ENCODE measurements around the gene NYAP1. TPM values are rescaled to one million over a fixed set of nuclear protein-coding genes. Genes with fewer than 3 reads are reported as not detected.
"Not testable (repeated sequence)": the region's sequence is repeated elsewhere in the genome, so short reads cannot be mapped to it uniquely, and the experiment has no call there.

The NYAP1 gene
- total and polyA plus RNA-seq, 7 experiments from 2014 or later, result 0.11 to 0.64 (median 0.44) TPM; not detected in 2

DNA sequence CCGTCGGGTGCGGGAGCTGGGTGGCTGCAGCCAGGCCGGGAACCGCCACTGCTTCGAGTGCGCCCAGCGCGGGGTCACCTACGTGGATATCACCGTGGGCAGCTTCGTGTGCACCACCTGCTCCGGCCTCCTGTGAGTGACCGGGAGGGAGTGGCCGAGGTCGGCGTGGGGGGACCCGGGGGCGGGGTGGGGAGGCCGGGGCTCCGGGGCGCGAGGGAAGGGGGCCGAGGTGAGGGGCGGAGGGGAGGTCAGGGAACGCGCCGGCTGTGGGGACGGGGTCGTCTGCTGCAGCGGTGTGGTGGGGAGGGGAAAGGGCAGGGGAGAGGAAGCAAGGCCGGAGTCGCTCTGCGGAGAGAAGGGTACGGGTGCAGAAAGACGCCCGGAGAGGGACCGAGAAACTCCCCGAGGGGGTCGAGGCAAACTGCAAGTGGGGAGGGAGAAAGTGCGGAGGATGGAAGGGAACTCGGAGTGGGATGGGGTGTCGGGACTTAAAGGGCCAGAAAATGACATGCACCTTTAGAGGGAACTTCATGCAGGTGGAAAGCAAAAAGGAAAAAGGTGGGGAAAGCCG, 55.8 kb downstream of the NYAP1 start:
- CTCF ChIA-PET, result interaction anchor here (0.5 to 0.8 kb wide), 3 partner anchors 97 to 438 kb away, joined by 3 to 4 read pairs (median 3); partner anchors contain the start of genes AP4M1 and MCM7
- peak overlapping the region; percentile 22 to 90 (median 84) for H3K27ac Mint-ChIP-seq
- ATAC-seq, result no peak
- Histone ChIP-seq H3K9me3 (ENCODE audit: control insufficient read depth in 2 of 3, low read length in 3 of 3) (no peaks in the 10 kb centered on the region), H3K27me3 (ENCODE audit: control insufficient read depth in 2 of 2, insufficient read depth in 2 of 2, low read length in 2 of 2) (no peaks in the 10 kb centered on the region), H3K36me3 (ENCODE audit: control insufficient read depth in 2 of 3, insufficient read depth in 3 of 3, low read length in 3 of 3) (peaks cover 0 to 3% (median 0%) of the 10 kb centered on the region in 3 experiments), H3K4me1 (ENCODE audit: control insufficient read depth in 2 of 2, insufficient read depth in 2 of 2, low read length in 2 of 2) (peaks cover 36 to 46% of the 10 kb centered on the region in 2 donors), H3K27ac (ENCODE audit: low read depth, low read length) (peak overlapping the region; percentile 59), H3K4me3 (ENCODE audit: low read length) (peak overlapping the region; percentile 73)
- H3K27me3 Mint-ChIP-seq, result peaks cover 0 to 2% (median 0%) of the 10 kb centered on the region in 5 donors
- POLR2A ChIA-PET, result interaction anchor here (0.8 to 4.4 kb wide), 6 partner anchors 10 to 103 kb away, joined by 5 to 32 read pairs (median 5); partner anchors contain the start of genes FBXO24, LRCH4 and PPP1R35
- no peaks in the 10 kb centered on the region for H3K9me3 Mint-ChIP-seq
- peak overlapping the region; percentile 85 to 100 (median 96) for H3K4me3 Mint-ChIP-seq
- peak in 1 of 9 donors; percentile 17 for DNase-seq
- intact Hi-C loops (cut with micrococcal nuclease), result loop anchor here (1.0 to 5.0 kb wide), 13 partner anchors 11 to 703 kb away; partner anchors contain the start of genes FBXO24 (in 2 of the 2), LRCH4 (in 2 of the 2), MOSPD3 (in 2 of the 2) and TSC22D4 (in 2 of the 2)
- peaks cover 0 to 9% (median 0%) of the 10 kb centered on the region in 5 donors for H3K36me3 Mint-ChIP-seq
- H3K4me1 Mint-ChIP-seq, result peaks cover 33 to 60% (median 54%) of the 10 kb centered on the region in 7 donors

DNA sequence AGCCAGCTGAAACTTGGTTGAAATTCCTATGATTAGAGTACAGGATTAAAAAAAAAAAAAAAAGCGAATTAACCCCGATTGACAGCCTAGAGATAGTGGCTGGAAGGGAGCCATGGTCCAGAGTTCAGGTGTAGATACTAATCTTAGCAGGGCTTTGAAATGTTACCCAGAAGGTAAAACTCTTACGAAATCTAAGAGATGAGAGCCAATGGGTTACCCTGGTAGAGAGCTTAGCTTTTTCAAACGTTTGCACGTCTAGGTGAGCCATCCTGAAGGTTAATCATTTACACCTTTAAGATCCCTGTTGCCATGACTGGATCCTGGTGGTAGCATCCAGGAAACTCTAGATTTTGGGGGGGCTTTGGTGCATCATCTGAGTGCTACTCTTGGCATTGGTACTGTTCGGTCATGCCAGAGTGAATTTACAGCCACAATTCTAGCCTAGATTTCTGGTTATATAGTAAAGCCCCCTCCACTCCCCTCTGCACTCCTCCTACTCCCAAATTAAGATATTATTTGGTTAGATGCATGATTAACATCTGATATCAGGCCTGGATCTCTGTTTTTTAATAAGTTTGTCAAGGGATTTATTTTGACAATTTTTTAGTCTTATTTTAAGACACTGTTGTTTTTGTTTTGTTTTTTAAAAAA, 56.5 kb downstream of the NYAP1 start:
- no peaks in the 10 kb centered on the region for H3K27me3 ChIP-seq (ENCODE audit: control insufficient read depth in 2 of 2, insufficient read depth in 2 of 2, low read length in 2 of 2)
- Mint-ChIP-seq H3K4me1 (peaks cover 40 to 67% (median 61%) of the 10 kb centered on the region in 7 donors), H3K9me3 (no peaks in the 10 kb centered on the region), H3K27ac (peak overlapping the region; percentile 22 to 90 (median 73)), H3K36me3 (peaks cover 0 to 9% (median 0%) of the 10 kb centered on the region in 5 donors), H3K4me3 (peak overlapping the region; percentile 85 to 100 (median 92)), H3K27me3 (peaks cover 0 to 2% (median 0%) of the 10 kb centered on the region in 5 donors)
- peaks cover 41 to 52% of the 10 kb centered on the region in 2 donors for H3K4me1 ChIP-seq (ENCODE audit: control insufficient read depth in 2 of 2, insufficient read depth in 2 of 2, low read length in 2 of 2)
- ChIA-PET CTCF (interaction anchor here (0.7 to 5.4 kb wide), 2 partner anchors 19 to 312 kb away, joined by 4 to 33 read pairs; partner anchors contain the start of gene SLC12A9), POLR2A (interaction anchor here (0.5 to 4.4 kb wide), 2 partner anchors 9 to 161 kb away, joined by 4 to 32 read pairs; no protein-coding TSS in a partner anchor)
- DNase-seq (no peak), ATAC-seq (no peak)
- peak overlapping the region; percentile 59 for H3K27ac ChIP-seq (ENCODE audit: low read depth, low read length)
- H3K9me3 ChIP-seq (ENCODE audit: control insufficient read depth in 2 of 3, low read length in 3 of 3), result no peaks in the 10 kb centered on the region
- peaks cover 0 to 3% (median 0%) of the 10 kb centered on the region in 3 experiments for H3K36me3 ChIP-seq (ENCODE audit: control insufficient read depth in 2 of 3, insufficient read depth in 3 of 3, low read length in 3 of 3)
- H3K4me3 ChIP-seq (ENCODE audit: low read length), result peak overlapping the region; percentile 73
- intact Hi-C loops (cut with micrococcal nuclease), result no loop called here

DNA sequence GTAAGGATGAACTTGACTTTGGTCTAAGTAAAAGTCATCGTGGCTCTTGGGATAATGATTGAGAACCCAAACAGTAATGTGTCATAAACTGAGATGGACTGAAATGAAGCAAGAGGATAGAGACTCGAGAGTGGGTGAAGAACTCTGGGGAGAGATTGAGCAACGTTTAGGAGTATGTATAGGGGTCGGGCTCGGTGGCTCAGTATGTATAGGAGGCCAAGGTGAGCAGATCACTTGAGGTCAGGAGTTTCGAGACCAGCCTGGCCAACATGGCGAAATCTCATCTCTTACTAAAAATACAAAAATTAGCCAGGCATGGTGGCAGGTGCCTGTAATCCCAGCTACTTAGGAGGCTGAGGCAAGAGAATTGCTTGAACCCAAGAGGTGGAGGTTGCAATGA, 57.6 kb downstream of the NYAP1 start:
- H3K9me3 ChIP-seq (ENCODE audit: control insufficient read depth in 2 of 3, low read length in 3 of 3); DNase-seq; intact Hi-C loops (cut with micrococcal nuclease); H3K36me3 ChIP-seq (ENCODE audit: control insufficient read depth in 2 of 3, insufficient read depth in 3 of 3, low read length in 3 of 3); H3K36me3 Mint-ChIP-seq; ATAC-seq; H3K27ac ChIP-seq (ENCODE audit: low read depth, low read length); H3K9me3 Mint-ChIP-seq; H3K27me3 Mint-ChIP-seq; H3K27me3 ChIP-seq (ENCODE audit: control insufficient read depth in 2 of 2, insufficient read depth in 2 of 2, low read length in 2 of 2): not testable (repeated sequence)
- Histone ChIP-seq H3K4me1 (ENCODE audit: control insufficient read depth in 2 of 2, insufficient read depth in 2 of 2, low read length in 2 of 2) (peaks cover 52 to 63% of the 10 kb centered on the region in 2 donors), H3K4me3 (ENCODE audit: low read length) (peak overlapping the region; percentile 25)
- H3K27ac Mint-ChIP-seq, result peak overlapping the region; percentile 2 to 88 (median 53)
- peaks cover 51 to 78% (median 72%) of the 10 kb centered on the region in 7 donors for H3K4me1 Mint-ChIP-seq
- H3K4me3 Mint-ChIP-seq, result peak overlapping the region; percentile 35 to 100 (median 54)
- POLR2A ChIA-PET, result interaction anchor here (0.7 to 3.1 kb wide), 5 partner anchors 14 to 62 kb away, joined by 3 to 13 read pairs (median 4); partner anchors contain the start of genes FBXO24, LRCH4 and TSC22D4
- CTCF ChIA-PET, result interaction anchor here (0.6 to 5.4 kb wide), 4 partner anchors 18 to 185 kb away, joined by 3 to 33 read pairs (median 7); no protein-coding TSS in a partner anchor

DNA sequence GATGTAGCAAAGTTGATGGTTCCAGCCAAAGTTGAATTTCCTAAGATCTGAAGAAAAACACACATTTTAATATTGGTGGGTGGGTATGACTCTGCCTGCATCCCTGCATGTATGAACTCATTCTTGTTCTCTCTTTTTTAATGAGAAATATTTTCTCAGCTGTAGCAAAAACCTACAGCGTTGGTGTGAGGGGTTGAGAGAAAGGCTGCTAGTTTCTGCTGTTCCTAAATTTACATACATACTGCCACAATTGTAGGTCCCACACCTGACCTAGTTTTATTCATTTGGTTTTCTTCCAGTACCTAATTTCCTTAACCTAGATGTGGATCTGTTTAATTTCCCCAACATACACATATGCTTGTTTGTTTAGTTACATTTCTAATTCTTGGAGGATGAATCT, 59.9 kb downstream of the NYAP1 start:
- POLR2A ChIA-PET, result interaction anchor here (0.8 to 3.1 kb wide), 5 partner anchors 17 to 114 kb away, joined by 3 to 17 read pairs (median 4); partner anchors contain the start of genes FBXO24, LRCH4 and MEPCE
- peak overlapping the region; percentile 56 for H3K27ac ChIP-seq (ENCODE audit: low read depth, low read length)
- peaks cover under 1 to 14% (median 5%) of the 10 kb centered on the region in 5 donors for H3K36me3 Mint-ChIP-seq

DNA sequence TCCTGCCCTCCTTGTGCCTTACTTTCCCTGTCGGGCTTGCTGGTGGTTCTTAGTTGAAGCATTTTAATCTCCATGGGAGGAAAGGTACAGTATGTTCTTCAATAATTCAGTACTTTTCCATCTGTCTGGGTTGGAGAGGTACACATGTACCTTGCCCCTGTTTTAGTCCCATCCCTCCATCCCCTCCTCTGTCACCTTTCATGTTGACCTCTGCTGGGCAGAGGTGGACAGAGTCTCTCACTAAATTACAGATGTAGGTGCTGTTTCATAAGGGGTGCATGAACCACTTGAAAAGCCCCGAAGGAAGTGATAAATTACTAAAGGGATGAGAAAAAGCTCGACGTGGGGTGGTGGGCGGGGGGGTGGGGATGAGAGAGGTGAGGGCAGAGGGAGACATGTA, 60.7 kb downstream of the NYAP1 start:
- Histone ChIP-seq H3K27me3 (ENCODE audit: control insufficient read depth in 2 of 2, insufficient read depth in 2 of 2, low read length in 2 of 2) (no peaks in the 10 kb centered on the region), H3K9me3 (ENCODE audit: control insufficient read depth in 2 of 3, low read length in 3 of 3) (no peaks in the 10 kb centered on the region), H3K36me3 (ENCODE audit: control insufficient read depth in 2 of 3, insufficient read depth in 3 of 3, low read length in 3 of 3) (peaks cover 0 to 8% (median 0%) of the 10 kb centered on the region in 3 experiments), H3K27ac (ENCODE audit: low read depth, low read length) (peak overlapping the region; percentile 56), H3K4me3 (ENCODE audit: low read length) (no peak overlapping the region), H3K4me1 (ENCODE audit: control insufficient read depth in 2 of 2, insufficient read depth in 2 of 2, low read length in 2 of 2) (peaks cover 69 to 85% of the 10 kb centered on the region in 2 donors)
- no peak for DNase-seq
- ATAC-seq, result no peak
- peaks cover 3 to 13% (median 10%) of the 10 kb centered on the region in 5 donors for H3K36me3 Mint-ChIP-seq
- no peaks in the 10 kb centered on the region for H3K27me3 Mint-ChIP-seq
- H3K27ac Mint-ChIP-seq, result peak overlapping the region; percentile 77 to 95 (median 88)
- peaks cover 73 to 98% (median 91%) of the 10 kb centered on the region in 7 donors for H3K4me1 Mint-ChIP-seq
- POLR2A ChIA-PET, result interaction anchor here (0.8 to 3.1 kb wide), 10 partner anchors 8 to 132 kb away, joined by 3 to 17 read pairs (median 4); partner anchors contain the start of genes FBXO24 and LRCH4
- intact Hi-C loops (cut with micrococcal nuclease), result no loop called here
- H3K4me3 Mint-ChIP-seq, result peak overlapping the region; percentile 66 to 82 (median 70)
- CTCF ChIA-PET, result interaction anchor here (1.0 to 5.4 kb wide), 6 partner anchors 12 to 75 kb away, joined by 3 to 33 read pairs (median 4); no protein-coding TSS in a partner anchor
- H3K9me3 Mint-ChIP-seq, result no peaks in the 10 kb centered on the region

More for the DNA sequence above, 59.9 kb downstream of the NYAP1 start:
- H3K27me3 ChIP-seq (ENCODE audit: control insufficient read depth in 2 of 2, insufficient read depth in 2 of 2, low read length in 2 of 2), result no peaks in the 10 kb centered on the region
- H3K9me3 Mint-ChIP-seq, result no peaks in the 10 kb centered on the region
- DNase-seq, result no peak
- H3K4me3 Mint-ChIP-seq, result peak overlapping the region; percentile 61 to 82 (median 70)
- no peaks in the 10 kb centered on the region for H3K9me3 ChIP-seq (ENCODE audit: control insufficient read depth in 2 of 3, low read length in 3 of 3)
- peaks cover 0 to 2% (median 0%) of the 10 kb centered on the region in 5 donors for H3K27me3 Mint-ChIP-seq
- H3K36me3 ChIP-seq (ENCODE audit: control insufficient read depth in 2 of 3, insufficient read depth in 3 of 3, low read length in 3 of 3), result peaks cover 0 to 4% (median 0%) of the 10 kb centered on the region in 3 experiments
- H3K4me1 Mint-ChIP-seq, result peaks cover 69 to 95% (median 87%) of the 10 kb centered on the region in 7 donors
- H3K4me1 ChIP-seq (ENCODE audit: control insufficient read depth in 2 of 2, insufficient read depth in 2 of 2, low read length in 2 of 2), result peaks cover 69 to 77% of the 10 kb centered on the region in 2 donors
- no peak overlapping the region for H3K4me3 ChIP-seq (ENCODE audit: low read length)
- no peak for ATAC-seq
- intact Hi-C loops (cut with micrococcal nuclease), result no loop called here
- CTCF ChIA-PET, result interaction anchor here (1.0 to 5.4 kb wide), 3 partner anchors 16 to 66 kb away, joined by 3 to 33 read pairs (median 11); no protein-coding TSS in a partner anchor
- H3K27ac Mint-ChIP-seq, result peak overlapping the region; percentile 77 to 95 (median 88)

All from naive thymus-derived CD4-positive, alpha-beta T cell (primary cell).